ENCODE results near the gene E2F1.

Gene E2F1

DNA sequence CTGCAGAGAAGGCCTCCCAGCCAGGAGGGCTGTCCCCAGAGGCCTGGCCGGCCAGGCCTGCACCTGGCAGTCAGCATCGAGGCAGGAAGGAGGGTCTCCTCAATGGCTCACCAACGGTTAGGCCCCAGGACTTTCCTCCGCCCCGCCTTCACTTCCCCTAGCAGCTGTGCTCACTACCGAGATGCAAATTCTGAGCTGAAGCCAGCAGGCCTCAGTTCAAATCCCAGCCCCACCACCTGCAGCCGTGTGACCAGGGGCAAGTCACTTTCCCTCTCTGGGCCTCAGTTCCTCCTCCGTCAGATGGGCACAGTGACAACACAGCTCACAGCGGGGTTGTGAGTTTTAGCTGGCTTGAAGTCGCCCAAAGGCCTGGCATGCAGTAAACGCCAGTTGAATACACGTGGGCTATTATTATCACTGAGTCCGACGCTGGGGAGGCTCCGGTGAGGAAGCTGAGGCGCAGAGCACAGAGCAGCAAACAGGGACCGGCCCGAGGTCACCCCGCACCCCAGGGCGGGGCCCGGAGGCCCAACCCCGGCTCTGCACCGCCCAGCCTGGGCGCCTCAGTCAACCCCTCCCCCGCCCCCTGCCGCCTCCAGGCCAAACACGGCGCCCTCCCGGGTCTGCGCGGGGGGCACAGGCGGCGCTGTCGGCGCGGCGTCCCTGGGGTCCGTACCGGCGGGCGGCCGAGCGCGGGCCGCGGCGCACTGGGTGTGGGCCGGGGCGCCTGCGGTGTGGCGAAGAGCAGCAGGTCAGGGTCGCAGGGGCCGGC is 671 bp downstream of the E2F1 start:
- DNase-seq = peak; percentile 60

DNA sequence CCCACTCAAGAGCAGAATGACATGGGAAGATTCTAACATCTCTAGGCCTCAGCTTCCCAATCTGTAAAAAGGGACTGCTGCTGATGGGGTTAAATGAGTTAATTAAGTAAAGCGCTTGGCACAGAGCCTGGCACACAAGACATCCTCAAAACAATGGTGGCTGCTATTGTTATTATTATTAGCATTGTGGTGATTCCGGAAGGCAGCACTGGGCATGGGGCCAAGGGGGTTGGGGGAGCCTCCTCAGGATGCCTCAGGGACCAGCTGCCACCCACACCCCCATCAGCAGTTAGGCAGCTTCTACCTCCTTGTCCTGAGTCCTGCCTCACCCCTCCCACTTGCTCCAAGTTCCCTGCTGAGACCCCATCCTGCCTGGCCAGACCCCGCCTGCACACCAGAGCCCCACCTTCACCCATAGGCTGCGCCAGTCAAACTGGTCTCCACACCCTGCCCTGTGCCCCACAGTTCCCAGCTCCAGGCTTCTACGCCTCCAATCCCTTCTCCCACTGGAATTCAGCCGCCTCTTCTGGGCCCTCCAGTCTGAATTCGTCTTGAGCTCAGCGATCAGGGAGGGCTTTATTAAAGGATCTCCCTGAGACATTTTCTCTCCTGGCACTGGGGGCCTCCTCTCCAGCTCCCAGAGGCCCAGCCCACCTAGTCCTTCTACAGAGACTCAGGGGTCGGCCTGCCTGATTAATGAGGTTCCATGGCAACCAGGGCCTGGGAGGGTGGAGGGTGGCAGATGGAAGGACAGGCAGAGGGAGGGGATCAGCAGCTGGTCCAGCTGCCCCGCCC is 1.5 kb downstream of the E2F1 start:
- peak; percentile 51 for DNase-seq

DNA sequence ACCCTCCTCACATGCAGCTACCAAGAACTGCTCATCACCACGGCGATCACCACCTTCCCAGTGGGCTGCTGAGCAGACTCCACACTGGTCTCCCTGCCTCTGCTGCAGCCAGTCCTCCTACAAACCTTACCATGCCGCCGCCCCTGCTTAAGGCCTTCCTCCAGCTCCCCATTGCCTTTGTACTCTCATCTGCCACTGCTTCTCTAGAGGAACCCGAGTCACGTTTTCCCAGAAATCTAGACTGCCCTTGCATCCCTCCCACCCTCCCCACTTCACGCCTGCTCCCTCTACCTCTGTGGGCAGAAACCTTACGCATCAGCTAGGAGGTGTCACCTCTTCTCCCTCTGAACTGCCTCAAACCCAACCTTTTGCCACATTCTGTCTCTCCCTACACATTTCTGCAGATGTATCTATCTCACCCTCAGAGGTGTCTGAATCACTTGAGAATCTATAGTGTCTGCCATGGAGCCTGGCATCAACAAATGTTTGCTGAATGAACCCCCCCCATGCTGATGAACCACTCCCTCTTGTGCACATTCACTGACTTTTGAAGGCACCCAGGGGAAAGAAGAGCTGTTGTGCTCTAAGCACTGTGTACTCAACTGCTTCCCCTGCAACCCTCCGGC is 4.3 kb downstream of the E2F1 start:
- peak; percentile 11 for DNase-seq

DNA sequence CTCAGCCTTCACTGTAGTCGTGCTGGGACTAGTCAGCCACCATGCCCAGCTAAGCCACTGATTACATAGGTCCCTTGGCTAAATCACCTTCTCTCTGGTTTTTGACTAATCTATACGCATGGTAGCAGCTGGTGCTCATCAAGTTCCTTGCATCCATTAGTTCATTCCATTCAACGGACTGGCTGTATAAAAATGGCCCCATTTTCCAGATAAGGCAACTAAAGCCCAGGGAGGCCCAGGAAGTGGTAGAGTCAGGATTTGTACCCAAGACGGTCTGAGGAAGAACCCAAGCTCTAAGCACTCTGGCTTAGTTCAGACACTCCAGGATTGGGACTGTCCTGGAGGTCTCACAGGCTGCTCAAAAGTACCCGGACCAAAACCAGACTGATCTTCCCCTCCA is 4.9 kb downstream of the E2F1 start:
- DNase-seq = no peak

DNA sequence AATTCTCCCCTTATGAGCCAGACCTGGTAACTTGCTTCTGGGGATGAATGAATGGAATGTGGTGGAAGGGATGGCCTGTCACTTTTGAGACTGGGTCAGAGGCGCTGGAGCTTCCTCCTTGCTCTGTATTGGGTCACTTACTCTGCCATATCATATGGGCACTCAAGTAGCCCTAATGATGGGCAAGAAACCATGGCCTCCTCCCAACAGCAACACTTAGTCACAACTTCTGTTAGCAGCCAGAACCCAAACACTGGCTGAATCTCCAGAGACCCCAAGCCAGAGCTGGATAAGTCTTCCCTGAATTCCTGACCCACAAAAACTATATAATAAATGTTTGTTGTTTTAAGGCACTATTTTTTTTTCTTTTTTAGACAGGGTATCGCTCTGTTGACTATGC is 5.5 kb downstream of the E2F1 start:
- peak; percentile 14 for DNase-seq

DNA sequence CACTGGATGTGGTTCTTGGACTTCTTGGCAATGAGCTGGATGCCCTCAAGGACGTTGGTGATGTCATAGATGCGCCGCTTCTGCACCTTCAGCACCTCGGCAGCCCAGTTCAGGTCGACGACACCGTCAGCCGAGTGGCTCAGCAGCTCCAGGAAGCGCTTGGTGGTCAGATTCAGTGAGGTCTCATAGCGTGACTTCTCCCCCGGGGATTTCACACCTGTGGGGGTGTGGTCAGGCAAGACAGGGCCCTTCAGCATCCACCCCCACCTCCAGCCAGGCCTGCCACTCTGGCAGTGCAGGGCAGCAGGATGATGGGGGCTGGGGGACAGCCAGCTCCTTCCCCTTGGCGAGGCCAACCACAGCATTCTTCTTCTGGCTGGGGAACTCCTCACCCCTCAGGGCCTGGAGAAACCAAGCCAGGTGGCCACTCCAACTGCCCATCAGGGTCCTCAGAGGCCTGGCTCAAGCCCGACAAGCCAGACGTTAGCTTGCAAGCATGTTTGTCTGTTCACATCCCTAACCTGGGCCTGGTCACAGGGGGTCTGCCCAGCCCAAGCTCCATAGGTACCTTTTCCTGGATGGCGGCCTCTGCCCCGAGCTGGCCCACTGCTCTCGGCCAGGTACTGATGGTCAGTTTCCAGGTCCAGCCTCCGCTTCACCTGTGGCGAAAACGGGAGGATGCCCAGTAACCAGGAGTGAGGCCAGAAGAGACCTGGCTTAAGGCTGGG is 6.3 kb downstream of the E2F1 start:
- peak; percentile 20 for DNase-seq

DNA sequence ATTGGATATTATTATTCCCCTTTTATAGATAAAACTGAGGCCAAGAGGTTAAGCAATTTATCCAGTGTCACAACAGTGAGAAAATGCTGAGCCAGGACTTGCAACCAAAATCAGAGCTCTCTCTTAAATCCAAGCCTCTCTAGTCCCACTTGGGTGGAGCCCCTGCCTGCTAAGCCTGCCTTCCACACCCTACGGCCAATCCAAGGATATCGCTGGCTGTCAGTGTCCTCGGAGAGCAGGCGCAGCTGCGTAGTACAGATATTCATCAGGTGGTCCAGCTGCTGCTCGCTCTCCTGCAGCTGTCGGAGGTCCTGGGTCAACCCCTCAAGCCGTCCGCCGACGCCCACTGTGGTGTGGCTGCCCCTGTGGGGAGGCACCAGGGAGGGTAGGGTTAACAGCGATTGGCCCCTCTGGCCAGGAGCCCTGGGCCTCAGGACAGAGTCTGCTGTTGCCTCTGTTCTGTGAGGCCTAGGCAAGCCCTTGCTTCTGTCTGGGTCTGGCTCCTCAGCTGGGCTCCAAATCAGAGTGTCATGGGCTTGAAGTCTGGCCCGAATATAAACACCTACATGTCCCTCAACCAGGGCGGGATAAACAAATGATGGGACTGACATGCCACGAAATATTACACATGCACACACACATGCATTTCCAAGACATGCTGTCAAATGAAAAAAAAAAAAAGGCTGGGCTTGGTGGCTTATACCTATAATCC is 8.0 kb downstream of the E2F1 start:
- DNase-seq = peak; percentile 26

DNA sequence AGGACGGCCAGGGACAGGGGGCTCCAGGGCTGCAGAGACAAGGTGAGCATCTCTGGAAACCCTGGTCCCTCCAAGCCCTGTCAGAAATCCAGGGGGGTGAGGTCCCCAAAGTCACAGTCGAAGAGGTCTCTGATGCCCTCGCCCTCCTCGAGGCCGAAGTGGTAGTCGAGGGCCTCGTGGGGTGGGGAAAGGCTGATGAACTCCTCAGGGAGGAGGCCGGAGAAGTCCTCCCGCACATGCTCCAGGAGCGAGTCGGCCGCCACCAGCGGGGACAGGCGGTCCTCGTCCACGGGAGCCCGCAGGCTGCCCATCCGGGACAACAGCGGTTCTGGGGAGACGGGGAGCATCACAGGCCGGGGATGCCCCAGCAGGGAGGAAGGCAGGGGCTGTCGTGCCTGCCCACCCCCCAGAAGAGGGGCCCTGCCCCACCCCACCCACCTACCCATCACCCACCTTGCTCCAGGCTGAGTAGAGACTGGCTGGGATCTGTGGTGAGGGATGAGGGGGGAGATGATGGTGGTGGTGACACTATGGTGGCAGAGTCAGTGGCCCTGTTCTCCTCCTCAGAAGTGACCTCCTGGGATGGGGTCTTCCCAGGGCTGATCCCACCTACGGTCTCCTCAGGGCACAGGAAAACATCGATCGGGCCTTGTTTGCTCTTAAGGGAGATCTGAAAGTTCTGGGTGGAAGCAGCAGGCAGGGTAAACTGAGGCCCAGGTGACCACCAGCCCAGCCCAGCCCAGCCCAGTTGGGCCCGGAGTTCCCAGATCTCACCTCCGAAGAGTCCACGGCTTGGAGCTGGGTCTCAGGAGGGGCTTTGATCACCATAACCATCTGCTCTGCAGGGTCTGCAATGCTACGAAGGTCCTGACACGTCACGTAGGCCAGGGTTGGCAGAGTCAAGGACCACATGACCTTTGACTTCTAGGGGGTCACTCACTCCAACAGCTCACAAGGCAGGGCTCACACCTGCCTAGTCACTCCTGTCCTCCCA is 9.2 kb downstream of the E2F1 start:
- peak; percentile 24 for DNase-seq

DNA sequence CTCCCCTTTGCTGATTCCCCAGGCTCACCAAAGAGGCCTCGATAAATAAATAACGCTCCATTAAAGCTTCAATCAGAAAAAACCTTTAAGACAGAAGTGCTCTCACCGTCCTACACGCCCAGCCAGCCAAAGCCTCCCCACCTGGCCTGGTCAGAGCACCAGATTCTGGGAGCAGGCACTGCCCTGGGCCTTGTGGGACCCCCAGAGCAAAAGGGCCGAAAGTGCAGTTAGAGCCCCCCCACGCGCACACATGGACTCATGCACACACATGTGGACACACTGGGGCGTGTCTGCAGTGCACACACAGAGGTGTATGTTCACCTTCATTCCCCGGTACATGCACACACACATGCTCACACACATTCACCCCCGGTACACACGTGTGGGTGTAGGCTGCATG is 10.1 kb downstream of the E2F1 start:
- peak; percentile 28 for DNase-seq

DNA sequence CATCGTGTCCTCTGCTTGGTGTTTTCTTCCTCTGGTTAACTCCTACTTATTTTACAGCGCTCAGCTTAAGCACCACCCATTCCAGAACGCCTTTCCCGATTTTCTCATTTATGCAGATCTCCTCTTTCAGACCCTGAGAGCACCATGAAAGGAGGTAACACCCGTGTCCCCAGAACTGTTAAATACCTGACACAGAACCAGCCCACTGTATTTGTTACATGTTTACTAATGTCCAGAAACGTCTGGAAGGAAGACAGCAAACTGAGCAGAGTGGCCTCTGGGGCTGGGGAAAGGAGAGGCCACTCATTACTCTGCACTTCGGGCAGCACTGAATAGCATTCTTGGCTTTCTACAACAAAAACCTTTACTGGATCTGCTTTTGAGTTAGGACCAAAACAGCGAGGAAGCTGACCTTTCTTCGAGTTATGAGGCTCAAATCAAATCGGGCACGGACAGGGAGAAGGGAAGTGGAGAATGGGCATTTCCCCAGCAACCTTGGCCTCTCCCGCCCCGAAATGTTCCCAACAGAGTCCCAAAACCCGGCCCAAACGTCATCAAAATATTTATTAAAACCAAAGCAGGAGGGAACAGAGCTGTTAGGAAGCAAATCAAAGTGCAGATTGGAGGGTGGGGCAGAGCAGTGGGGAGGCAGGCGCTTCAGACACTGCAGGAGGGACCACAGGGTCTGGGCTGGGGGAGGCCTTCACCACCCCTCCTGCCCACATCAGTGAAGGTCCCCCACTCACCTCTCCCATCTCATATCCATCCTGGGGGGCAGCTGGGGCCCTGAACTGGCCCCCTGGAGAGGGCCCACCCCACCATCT is 10.8 kb downstream of the E2F1 start:
- DNase-seq = peak; percentile 24

DNA sequence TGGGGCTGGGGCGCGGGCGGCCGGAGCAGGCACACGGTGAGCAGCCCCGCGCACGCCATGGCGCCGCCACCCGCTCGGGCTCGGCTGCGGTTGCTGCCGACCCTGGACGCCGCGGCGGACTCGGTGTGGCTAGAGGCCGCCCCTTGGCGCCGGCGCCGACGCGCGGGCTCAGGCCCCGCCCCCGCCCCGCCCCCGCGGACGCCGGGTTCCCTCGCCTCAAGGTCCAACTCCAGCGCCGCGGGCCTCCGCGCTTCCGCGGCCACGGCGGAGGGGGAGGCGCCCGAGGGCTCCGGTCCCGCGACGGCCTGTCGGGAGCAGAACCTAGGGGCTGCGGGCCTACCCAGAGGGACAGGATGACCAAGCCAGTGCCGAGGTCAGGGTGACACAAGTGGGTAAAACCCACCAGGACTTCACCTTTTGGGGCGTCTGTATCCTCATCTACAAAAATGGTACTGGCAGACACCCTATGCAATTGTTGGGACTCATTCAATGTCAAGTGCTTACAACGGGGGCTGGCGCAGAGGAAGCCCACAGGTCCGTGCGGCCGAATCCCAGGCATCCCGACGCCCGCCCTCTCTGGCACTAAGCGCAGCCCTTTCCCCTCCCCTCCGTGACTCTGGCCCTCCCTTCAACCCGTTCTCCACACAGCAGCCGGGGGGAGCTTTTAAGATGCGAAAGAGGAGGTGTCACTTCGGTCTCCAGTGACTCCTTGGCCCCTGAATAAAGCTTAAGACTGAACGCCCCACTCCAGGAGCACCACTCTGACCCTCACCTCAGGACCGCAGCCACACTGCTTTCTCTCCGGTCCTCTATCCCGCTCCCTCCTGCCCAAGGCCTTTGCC is 11.7 kb downstream of the E2F1 start, which contains the start of gene NECAB3:
TSS of gene NECAB3 (minus strand) at position 135 of the 842 bp plus-strand sequence. CDS start at position 59, 76 bp downstream.
- DNase-seq = peak; percentile 94

DNA sequence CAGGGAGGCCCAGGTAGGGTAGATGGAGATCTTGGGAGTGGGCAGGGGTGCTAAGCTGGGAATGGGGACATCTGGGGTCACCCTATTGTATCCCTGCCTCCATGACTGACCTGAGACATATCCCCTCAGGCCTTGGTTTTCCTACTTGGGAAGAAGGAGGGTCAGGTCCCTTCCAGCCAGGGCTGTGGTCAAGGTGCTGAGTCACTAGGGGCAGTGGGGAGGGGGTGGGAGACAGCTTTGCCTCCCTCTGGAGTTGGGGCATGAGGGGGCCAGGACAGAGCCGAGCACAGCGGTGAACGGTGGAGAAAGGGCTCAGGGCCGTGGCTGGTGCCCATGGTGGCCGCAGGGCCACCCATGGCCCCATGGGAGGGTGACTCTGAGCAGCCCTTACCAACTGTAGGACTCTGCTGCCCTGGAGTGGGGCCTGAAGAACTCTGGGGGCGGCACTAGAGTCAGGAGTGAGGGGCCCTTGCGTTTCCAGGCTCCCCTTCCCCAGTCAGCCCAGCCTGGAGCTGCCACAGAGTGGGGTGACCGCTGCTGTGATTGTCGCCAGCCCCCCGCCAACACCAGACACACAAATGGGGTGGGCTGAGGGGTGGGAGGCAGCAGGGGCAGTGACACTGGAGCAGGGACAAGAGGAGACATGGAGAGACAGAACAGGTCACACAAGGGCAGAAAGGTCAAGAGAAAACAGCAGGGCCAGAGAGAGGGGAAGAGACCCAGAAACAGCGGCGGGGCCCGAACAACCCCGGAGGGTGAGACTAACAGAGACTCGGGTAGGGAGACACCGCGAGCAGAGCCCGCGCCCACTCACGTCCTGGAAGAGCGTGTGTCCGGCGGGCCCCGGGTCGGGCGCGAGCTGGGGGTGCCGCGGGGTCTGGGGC is 12.5 kb downstream of the E2F1 start:
- DNase-seq = peak; percentile 67

DNA sequence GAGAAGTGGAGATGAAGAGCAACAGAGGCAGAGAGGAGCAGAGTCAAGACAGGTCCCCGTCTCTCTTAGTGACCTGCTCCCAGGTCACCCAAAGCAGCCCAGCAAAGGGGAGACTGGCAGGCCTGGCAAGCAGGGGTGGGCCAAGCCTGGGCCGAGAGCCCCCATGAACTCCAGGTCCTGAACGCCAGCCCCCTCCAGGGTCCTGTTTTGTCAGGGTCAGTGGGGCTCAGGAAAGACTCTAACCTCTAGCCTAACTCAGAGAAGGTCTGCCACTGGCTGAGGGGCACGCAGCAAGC is 13.1 kb downstream of the E2F1 start:
- DNase-seq = peak; percentile 32

DNA sequence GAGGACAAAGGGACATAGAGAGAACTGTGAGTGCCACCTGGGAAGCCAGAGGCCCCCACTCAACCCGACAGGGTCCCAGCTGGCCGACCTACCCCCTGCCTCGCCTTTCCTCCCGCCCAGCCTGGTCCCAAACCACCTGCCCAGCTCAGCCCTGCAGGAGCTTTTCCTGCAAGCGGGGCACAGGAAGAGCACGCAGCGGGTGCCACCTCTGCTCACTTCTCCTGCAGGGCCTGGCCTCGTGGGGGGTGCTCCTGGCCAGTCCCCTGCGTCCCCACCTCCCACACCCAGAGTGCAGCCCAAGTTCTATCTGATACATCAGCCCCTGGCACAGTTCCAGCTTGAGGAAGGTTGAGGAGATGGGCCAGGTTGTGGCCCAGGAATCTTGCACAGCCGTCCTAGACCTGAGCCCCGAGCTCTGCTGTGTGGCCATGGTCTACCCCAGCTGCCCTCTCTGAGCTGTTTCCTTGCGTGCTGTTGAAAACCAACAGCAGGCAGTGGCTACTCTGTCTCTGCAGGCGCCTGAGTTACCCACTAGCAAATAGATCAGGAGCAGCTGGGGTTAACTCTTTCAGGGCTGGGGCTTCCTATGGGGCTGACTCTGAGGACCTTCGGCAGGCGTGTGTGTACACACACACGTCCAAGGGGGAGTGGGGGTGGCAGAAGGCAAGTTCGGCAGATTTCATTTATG is 13.6 kb downstream of the E2F1 start:
- peak; percentile 55 for DNase-seq

DNA sequence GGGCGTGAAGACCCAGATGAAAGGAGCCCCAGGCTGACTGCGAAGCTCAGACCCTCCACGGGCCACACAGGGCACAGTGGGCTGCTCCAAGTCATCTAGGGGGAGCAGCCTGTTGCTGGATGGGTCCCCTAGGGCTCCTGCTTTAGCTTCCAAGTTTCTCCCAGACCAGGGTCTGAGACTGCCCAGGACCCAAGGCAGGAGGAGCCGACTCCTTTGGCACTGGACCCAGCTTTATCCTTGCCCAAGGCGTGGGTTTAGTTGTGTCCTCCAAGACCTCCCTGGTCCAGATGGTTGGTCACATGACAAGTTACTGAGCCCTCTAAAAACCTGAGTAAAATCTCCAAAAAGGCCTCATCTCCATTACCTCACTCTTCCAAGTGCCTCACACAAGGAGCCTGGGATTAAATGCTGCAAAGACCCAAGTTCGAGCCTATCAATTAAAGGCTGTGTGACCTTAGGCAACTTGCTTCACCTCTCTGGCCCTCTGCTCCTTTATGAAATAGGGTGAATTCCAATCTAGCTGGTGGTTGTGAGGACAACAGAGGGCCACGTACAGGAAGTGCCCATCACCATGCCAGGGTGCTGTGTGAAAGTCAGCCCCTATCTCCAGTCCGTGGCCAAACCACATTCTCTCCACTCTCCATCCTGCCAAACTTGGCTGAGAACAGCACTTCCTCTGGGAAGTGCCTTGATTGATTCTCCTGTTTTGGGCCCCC is 14.5 kb downstream of the E2F1 start:
- DNase-seq = peak; percentile 45

DNA sequence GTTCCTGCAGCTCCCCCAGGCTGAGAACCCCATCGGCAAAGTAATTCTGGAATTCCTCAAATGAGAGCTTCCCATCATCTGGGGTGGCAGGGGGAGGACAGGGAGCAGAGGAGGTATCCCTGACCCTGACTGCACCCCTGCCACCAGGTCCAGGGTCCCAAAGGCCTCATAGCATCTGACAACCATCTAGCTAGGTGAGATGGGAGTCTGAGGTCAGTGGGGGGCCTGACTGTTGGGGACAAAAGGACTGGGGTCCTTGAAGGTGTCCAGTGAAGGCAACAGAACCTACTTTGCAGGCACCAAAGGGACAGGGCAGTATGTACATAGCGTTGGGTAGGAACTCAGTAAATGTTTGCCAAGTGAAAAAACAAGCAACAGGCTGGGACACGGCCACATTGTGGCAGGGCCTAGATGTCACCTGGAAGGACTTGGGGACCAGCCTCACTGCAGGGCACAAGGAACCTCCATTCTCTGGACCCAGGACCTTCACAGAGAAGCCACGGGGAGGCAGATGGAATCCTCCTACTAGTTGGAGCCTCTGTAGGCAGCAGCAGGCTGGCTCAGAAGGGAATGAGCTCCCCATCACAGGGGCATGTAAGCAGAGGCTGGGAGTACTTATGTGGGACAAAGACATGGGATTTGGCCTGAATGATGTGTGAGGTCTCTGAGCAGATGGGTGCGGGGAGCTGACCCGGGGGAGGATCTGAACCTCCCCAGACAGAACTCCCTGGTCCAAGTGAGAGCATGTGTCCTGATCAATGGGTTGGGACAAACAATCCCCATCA is 15.3 kb downstream of the E2F1 start:
- DNase-seq = peak; percentile 29

Measured in 8988T (cell line).